Stimulated activated CD4-positive, alpha-beta T cell treated with anti-CD3 and anti-CD28 coated beads, Interleukin-2, amount 100 ng/mL, for 48 hours (primary cell): ENCODE measurements around the gene SLAIN2.
"Not testable (repeated sequence)": the region's sequence is repeated elsewhere in the genome, so short reads cannot be mapped to it uniquely, and the experiment has no call there.

Experiments
- DNase-seq, 2 donors: peaks; one replicate each; pipeline ENCODE4 v3.0.0-alpha.2; 2020

SLAIN2 gene

GRCh38 chr4:48340965-48341775 is at the start of gene SLAIN2:
TSS of gene SLAIN2 (plus strand) at chr4:48341529. CDS start at chr4:48341740, 211 bp downstream.
- DNase-seq, result peak; percentile 99 to 100

- not testable (repeated sequence) for DNase-seq
Observed at GRCh38 chr4:48292218-48292790, 49.0 kb upstream of the SLAIN2 start.

GRCh38 chr4:48295116-48295515 is 46.2 kb upstream of the SLAIN2 start:
- DNase-seq, result no peak

GRCh38 chr4:48296365-48296764 is 45.0 kb upstream of the SLAIN2 start:
- no peak for DNase-seq

GRCh38 chr4:48297256-48297846 is 44.0 kb upstream of the SLAIN2 start:
- no peak for DNase-seq

- no peak for DNase-seq
Observed at GRCh38 chr4:48299560-48299959, 41.8 kb upstream of the SLAIN2 start.

GRCh38 chr4:48300004-48300403 is 41.3 kb upstream of the SLAIN2 start:
- no peak for DNase-seq

- no peak for DNase-seq
Observed at GRCh38 chr4:48305508-48305907, 35.8 kb upstream of the SLAIN2 start.

GRCh38 chr4:48307528-48307927 is 33.8 kb upstream of the SLAIN2 start:
- DNase-seq, result no peak

- no peak for DNase-seq
Observed at GRCh38 chr4:48308901-48309300, 32.4 kb upstream of the SLAIN2 start.

- no peak for DNase-seq
Observed at GRCh38 chr4:48311896-48312295, 29.4 kb upstream of the SLAIN2 start.

GRCh38 chr4:48314746-48315145 is 26.6 kb upstream of the SLAIN2 start:
- not testable (repeated sequence) for DNase-seq

- peak; percentile 7 to 10 for DNase-seq
Observed at GRCh38 chr4:48315728-48316630, 25.4 kb upstream of the SLAIN2 start.

GRCh38 chr4:48321312-48321711 is 20.0 kb upstream of the SLAIN2 start:
- DNase-seq, result no peak

- DNase-seq, result no peak
Observed at GRCh38 chr4:48322063-48322462, 19.3 kb upstream of the SLAIN2 start.

GRCh38 chr4:48324281-48324680 is 17.0 kb upstream of the SLAIN2 start:
- no peak for DNase-seq

GRCh38 chr4:48329193-48329592 is 12.1 kb upstream of the SLAIN2 start:
- no peak for DNase-seq

GRCh38 chr4:48329976-48330375 is 11.4 kb upstream of the SLAIN2 start:
- no peak for DNase-seq

- DNase-seq, result no peak
Observed at GRCh38 chr4:48331577-48332330, 9.6 kb upstream of the SLAIN2 start.

GRCh38 chr4:48332661-48333060 is 8.7 kb upstream of the SLAIN2 start:
- no peak for DNase-seq

GRCh38 chr4:48333587-48333986 is 7.7 kb upstream of the SLAIN2 start:
- DNase-seq, result no peak

- DNase-seq, result no peak
Observed at GRCh38 chr4:48334236-48334635, 7.1 kb upstream of the SLAIN2 start.
